Umbilical cord (tissue), 2 donors: Measurements from ENCODE around the gene SBNO2. TPM values are rescaled to one million over a fixed set of nuclear protein-coding genes. Genes with fewer than 3 reads are reported as not detected.

Experiments
- DNase-seq: peaks from one replicate; pipeline ENCODE4 v3.0.0-alpha.2; 2015; ENCODE audit warnings: low spot score
- total RNA-seq: library from RNA; depleted of rRNA; stranded (reverse); fragments of >200 nt; gene quantifications from one replicate; pipeline ENCODE4 v1.2.3, GENCODE V29; 2014; ENCODE audit warnings: low replicate concordance; ENCODE audit not compliant: insufficient read depth

Gene SBNO2
- total RNA-seq, 1 donor from 2014 or later: 21.7 TPM

DNA sequence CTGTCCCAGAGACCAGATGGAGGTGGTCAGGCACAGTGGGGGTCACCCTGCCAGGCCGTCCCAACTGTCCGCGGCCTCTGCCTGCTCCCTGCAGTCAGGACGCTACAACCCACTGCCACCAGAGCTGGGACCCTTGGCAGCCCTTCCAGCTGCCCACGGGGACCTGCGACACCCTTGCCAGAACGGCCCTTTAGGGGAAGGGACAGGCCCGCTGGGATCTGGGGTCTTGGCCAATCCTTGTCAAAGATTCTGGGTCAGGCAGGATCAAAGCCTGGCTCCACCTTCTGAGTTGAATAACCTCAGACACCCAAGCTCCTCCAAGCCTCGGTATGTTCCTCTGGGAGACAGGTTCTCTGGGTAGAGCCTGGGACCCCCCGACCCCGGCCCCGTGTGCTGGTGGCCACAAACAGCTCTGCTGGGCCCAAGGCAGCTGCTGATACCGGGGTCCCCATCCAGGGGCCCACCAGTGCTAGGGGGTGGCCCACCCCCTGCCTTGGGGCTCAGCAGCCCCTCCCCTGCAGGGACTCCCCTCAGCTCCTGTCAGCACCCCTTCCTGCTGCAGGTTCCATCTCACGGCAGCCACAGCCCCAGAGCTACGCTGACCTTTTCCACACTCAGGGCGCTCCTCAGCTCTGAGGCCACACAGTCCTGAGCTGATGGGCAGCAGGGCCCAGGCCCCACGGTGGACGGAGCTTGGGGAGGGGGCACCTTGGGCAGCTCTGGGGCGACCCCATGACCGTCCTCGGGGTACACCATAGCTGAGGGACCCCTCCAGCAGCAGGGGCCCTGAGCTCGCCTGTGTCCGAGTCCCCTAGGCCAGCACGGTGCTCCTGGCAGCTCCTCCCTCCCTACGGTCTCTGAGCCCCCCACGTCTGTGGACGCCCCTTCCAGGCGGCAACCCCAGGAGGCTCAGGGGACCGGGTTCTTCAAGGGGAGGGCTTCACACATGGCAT, 18.4 kb downstream of the SBNO2 start:
- no peak for DNase-seq

DNA sequence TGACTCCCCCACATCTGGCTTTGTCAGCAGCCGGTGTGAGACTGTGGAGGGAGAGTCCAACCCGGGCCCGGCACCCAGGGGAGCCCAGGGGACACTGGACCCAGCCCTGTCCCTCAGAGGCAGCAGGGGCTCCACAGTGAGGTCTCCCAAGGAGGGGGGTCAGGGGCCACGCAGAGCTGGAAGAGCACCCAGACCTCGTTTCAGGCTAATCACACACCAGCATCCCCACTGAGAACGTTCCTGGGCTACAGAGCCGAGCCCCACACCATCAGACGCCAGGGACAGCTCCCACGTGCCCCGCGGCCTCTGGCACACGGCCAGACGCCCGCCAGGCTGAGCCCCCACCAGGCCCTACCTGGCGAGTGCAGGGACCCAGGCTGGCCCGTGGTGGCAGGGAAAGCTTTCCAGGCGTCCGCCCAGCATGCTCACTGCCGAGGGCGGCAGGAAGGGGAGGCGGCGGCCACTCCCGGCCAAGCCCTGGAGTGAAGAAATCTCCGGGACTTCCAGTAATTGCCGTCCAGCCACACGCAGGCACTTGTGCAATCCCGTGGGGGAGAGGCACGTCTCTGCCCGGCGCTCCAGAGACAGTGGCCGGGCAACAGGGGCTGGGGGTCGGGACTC, 19.2 kb downstream of the SBNO2 start:
- DNase-seq: peak; percentile 80

DNA sequence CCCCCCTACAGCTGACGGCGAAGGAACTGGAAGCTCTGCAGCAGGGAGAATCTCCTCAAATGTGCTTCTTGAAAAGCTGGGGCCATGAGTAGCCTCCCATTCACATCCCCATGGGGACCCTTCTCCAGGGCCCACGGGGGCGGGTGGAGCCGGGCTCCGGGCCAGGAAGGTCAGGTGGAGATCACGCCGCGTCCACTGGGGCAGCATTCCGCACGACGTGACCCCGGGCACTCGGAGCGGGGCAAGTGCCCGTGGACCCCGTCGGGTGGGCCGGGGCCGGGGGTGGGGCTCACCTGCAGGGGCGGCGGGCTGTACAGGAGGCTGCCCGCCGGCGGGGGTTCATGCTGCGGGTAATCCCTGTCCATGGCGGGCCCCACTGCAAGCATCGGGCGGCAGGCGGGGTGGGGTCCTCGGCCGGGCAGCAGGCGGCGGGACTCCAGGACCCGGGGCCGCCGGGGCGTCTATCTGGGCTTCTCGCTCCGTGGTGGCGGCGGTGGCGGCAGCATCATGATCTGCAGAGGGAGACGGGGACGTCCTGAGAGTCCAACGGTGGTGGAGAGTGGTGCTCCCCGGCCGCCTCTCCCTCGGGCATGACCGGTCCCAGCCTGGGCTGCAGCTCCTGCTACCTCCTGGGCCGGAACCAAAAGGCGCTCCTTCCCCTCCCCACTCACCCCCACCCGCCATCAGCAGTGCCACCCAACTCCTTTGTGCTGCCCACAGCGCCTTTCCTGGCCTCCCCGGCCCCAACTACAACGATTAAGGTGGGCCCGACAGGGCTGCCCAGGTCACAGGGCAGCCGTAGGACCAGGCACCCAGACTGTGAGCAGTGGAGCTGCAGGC, 20.0 kb downstream of the SBNO2 start:
- DNase-seq: no peak

DNA sequence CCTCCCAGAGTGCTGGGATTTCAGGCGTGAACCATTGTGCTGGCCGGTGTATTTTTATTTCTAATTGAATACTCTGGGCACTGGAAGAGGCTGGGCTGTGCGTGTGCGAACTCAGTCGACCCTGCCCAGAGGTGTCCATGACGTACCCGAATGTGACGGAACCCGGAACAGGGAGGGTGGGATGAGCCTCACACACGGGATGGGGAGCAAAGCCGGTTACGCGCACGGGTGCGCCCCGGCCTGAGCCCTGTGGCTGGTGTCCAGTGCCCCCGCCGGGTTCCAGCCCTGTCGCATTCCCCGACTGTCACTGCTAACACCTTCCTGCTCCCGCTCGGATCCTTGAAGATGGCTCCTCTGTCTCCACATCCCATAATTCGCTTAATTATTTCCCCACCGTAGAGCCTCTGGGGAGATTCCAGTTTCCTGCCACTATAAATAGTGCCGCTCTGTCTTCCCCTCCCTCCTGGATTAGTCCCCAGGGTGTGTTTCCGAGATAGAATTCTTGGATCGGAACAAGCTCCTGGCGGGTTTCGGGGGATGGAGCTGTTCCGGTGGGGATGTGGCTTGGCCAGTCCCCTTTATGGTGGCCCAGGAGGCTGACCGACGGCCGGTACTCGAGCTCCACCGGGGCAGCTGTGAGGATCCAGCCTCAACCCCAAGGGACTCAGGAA, 22.0 kb downstream of the SBNO2 start:
- DNase-seq: no peak

DNA sequence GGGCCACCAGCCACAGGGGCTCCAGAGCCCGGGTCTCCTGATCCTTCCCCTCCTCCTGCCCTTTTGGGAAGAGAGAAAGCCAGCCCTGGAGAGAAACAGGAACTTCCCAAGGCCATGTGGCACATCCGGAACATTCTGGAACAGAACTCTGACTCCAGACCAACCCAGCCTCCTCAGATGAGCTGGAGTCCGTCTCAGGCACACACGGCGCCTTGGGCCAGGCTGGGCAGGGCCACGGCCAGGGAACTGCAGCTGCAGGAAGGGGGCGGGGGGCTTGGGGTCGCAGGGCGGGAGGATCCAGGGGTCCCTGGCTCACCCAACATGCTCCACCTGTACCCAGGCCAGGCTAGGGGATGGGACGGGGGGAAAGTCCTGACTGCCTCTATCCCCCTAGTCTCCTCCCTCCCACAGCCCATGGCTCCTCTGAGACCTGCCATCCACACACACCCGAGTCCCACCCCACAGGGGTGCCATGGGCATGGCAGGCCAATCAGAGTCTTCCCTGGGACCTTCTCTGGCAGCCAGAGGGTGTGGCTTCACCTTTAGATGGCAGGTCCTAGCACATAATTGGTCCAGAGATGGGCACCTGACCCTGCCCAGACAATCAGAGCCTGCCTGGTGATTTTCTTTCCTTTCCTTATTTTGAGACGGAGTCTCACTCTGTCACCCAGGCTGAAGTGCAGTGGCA, 22.9 kb downstream of the SBNO2 start:
- DNase-seq: no peak

DNA sequence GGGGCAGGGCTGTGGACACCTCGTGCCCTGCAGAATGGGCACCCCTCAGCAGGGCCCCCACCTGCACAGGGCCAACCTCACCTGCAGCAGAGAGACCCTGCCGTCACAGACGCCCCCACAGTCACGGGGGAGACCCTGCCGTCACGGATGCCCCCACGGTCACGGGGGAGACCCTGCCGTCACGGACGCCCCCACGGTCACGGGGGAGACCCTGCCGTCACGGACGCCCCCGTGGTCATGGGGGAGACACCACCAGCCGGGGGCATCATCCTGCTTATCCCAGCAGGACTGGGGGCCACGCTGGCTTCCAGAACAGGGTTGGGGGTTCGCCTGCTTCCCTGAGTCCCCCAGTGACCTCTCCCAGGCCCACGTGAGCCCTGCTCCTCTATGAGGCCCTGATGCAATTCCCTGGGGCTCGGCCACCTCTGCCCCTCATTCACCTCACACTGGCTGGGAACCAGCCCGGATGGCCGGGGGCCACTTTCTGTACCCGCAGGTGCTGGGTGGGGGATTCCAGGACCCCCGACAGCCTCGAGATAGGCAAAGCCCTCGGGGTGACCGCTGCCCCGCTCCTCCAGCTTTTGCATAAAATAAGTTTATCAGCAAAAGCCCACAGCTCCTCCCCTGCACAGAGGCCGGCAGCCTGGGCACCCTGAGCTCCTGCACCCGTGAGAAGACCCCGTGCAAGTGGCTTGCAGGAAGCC, 23.6 kb downstream of the SBNO2 start:
- DNase-seq: no peak

DNA sequence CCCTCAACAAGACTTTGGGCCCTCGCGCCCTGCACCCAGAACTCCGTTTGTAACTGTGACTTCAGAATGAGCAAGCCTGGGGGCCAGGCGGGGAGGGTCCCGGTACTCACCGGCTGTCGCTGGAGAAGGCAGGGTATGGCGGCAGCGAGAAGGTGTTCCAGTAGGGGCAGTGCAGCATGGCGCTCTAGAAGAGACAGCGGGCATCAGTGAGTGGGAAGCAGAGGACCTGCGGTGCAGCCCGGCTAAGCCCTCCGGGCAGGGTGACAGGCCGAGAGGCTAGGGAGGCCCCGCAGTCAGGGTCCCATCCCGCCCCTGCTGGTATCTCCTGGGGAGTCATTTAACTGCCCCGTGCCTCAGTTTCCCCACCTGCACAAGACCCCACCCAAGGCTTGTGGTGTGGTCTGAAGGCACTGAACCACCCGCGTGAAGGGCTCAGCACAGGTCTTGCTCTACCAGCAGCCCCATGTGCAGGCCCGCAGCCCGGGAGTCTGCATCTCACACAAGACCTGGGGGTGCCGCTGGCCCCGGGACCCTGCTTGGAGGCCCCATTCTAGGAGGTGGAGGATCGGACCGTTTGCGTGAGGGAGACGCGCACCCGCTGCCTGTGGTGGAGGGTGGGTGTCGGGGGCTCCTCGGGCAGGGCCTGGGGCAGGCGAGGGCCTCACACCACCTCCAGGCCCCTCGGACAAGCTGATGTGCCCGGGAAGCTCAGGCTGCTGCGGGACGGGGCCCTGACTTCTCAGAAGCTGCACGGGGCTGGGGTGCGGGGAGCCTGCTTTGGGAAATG, 24.6 kb downstream of the SBNO2 start:
- DNase-seq: no peak

DNA sequence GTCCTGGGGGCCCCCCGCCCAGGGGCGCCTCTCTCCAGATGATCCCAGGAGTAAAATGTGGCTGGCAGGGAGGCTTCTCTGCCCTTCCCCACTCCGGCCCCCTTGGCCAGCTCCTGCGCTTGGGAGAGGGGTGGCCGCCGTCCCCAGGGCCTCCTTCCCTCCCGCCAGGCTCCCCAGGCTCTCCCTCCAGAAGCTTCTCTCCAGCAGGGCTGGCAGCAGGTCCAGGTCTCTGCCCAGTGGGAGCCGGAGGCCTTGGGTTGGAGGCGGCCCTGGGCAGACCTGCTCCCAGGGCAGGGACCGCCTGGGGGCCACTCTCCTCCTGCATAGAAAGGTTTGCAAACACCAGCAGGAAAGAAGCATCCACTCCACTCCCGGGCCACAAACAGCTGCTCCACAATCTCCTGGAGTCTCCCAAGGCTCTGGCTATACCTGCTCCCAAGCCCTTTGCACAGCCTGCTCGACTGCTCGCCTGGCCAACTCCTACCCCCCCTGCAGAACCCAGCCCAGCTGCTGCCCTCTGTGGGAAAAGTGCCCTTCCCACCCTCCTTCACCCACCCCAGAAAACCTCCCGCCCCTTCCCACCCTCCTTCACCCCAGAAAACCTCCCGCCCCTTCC, 26.0 kb downstream of the SBNO2 start:
- DNase-seq: no peak

DNA sequence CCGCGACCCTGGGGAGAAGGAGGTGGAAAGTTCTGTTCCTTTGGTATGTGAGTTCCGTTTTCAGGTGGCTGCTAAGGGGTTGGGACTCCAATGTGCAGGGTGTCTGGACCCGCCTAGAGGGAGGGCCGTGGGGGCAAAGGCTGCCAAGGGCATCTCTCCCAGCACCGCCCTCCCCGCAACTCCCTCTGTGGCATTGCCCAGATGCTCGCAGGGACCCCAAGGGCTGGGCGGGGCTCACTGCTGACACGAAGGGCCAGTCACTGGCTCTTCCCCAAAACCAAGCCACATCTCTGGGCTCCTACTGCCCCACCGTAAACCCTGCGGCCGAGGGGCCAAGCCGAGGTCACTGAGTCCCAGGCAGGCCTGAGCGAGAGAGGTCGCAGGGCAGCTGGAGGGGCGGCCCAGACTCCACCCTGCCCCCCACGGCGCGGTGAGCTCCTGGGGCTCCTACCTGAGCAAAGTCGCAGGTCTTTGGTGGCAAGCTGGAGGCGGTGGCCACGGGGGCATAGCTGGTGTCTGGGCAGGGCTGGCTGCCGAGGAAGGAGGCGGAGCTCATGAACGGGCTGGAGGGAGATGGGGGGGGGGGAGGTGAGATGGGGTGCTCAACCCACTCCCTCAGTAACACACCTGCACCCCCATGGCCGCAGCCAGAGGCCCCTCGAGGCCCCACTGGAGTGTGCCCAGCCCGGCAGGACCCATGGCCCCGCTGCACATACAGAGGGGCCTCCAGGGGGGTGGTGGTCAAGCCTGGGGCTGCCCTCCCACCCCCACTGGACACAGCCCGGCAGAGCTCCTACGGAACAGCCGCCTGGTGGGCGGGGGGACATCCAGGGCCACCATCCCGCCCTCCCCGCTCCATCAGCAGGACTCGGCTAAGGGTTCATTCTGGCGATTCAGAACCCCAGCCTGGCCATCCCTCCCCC, 26.9 kb downstream of the SBNO2 start:
- no peak for DNase-seq

DNA sequence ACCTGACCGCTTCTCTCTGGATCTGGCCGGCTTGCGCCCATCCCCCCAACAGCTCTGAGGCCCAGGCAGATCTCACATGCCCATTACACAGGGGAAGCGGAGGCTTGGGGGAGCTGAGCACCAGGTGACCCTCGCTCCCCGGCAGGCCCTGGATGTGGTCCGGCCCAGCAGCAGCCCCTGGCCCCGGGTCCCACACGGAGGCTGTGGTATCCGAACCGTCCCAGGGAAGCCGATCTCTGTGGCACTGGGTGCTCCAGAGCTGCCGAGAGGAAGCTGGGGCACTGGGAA, 27.7 kb downstream of the SBNO2 start:
- DNase-seq: no peak

DNA sequence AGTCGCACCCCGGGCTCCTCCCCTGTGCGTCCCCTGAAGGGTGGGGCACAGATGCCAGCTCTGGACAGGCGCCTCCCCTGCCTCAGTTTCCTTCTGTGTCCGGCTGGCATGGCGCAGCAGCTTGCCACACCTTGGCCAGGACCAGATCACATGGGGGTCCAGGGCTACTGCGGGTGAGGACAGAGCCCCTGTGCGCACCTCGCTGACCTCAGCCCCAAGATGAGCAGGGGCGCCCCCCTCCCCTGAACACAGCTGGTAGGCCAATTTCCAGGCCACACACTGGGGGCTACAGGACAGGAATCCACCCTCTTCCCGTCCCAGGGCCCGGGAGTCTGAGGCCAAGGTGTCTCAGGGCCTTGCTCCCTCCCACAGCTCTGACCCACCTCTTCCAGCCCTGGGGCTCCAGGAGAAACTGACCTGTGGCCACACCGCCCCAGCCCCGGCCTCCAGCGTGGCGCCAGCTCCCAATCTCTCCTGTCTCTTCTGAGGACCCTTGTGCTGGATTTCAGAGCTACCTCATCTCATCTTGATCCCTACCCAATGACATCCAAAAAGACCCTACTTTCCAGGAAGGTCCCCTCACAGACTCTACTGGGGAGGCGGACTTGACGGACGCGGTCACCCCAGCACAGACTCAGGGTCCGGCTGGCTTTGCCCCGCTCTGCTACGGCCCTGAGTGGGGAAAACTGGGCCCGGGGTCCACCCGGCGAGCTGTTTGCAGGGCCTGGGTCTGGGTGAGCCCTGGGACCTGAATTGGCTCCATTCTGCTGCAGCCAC, 28.2 kb downstream of the SBNO2 start:
- DNase-seq: no peak

DNA sequence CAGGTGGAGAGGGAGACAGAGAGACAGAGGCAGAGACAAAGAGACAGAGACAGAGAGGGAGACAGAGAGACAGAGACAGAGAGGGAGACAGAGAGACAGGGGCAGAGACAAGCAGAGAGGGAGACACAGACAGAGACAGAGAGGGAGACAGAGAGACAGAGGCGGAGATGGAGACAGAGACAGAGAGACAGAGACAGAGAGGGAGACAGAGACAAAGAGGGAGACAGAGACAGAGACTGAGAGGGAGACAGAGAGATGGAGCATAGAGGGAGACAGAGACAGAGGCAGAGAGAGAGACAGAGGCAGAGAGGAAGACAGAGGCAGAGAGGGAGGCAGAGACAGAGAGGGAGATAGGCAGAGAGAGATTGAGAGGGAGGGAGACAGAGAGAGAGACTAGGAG, 29.3 kb downstream of the SBNO2 start:
- DNase-seq: no peak

DNA sequence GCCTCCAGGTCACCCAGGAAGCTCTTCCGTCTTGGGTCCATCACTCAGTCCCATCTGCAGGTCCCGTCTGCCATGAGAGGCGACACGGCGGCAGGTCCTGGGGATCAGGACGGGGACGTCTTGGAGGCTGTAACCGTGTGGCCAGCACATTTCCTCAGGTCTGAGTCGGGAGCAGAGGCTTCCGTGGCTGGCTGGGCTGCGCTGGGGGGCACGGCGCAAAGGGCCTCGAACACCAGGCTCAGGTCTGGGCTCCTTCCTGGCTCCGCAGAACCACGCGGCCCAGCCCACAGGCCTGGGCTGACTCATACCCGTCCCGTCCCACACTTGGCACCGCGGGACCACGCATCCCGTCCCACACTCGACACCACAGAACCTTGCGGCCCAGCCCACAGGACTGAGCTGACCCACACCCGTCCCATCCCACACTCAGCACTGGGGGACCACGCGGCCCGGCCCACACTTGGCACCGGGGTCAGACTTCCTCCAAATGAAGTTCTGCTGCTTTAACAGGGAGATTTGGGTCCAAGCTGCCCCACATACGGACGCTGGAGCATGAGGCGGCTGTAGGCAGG, 30.2 kb downstream of the SBNO2 start:
- DNase-seq: no peak

DNA sequence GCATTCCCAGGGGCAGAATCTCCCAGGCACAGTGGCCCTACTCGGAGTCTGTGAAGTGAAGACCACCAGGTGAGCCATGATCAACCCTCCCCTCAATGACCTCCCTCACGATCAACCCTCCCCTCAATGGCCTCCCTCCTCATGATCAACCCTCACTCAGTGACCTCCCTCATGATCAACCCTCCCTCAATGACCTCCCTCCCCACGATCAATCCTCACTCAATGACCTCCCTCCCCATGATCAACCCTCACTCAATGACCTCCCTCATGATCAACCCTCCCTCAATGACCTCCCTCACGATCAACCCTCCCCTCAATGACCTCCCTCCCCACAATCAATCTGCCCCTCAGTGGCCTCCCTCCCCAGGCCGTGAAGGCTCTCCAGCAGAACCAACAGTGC, 32.1 kb downstream of the SBNO2 start:
- DNase-seq: no peak

DNA sequence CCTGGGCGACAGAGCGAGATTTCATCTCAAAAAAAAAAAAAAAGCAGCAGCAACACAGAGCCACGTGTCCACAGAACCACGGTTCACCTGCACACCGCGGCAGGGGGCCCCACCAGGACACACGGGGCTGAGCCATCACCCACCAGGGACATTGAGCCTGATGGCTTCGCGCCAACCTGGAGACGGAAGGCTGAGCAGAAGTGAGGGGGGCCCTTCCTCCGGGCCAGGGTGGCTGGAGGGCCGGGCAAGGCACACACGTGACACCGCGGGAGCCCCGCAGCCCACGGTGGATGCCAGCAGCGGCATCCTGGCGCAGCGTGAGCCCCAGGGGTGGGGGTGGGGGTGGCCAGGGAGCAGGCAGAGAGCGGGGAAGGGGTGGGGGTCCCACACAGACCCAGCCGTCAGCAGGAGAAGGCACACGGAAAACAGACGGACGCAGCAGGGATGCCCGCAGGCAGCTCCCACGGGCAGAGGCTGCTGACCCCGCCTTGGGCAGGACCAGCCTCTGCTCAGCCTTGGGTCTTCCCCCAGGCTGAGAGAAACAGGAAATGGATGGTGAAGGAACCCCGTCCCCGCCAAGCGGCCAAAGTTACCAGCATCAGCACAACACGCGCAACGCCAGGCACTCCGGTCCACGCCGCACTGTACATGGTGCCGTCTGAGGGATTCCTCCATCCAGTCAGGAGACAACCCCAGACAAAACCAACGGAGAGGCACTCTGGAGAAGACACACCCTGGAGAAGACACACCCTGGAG, 33.6 kb downstream of the SBNO2 start:
- no peak for DNase-seq

DNA sequence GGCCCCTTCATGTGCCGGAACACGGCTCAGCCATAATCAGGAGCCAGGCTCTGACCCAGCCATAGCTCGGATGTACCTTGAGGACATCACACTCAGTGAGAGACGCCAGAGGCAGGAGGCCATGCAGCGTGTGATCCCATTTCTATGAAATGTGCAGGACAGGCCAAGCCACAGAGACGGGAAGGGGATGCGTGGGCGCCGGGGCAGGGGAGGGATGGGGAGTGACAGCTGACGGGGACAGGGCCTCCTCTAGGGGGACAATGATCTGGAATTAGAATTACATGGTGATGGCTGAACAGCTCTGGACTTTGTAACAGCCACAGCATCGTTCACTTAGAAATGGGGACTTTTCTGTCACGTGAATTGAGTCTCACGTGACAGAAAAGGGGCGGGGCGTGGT, 34.9 kb downstream of the SBNO2 start:
- no peak for DNase-seq
